IMR-90 (cell line): ENCODE measurements around the gene RAB11FIP3. TPM values are rescaled to one million over a fixed set of nuclear protein-coding genes. Genes with fewer than 3 reads are reported as not detected.

ENCODE experiments used
- ATAC-seq: fragments of 200-7000 bp; cut with Tn5 transposase; 2 replicates; pipeline ENCODE4 v1.9.1; 2020; ENCODE audit warnings: low read depth, mild to moderate bottlenecking, moderate library complexity
- BruUV-seq: library from RNA; stranded (reverse); fragments of 400-500 nt; replicated peaks from 2 replicates; lab custom pipeline; 2021; lab: Mats Ljungman, UMichigan
- CTCF ChIA-PET: fragments of 300-600 bp; formaldehyde crosslinking; extraction: SDS; loops from one replicate; lab custom pipeline; 2021; ENCODE audit warnings: antibody characterized with exemption; lab: Yijun Ruan, JAX
- POLR2A ChIA-PET: fragments of 300-600 bp; sonication (Branson Sonifier 250); formaldehyde crosslinking; loops from one replicate; lab custom pipeline; 2022; ENCODE audit warnings: antibody characterized with exemption; ENCODE audit not compliant: unreplicated experiment; lab: Charles Lee
- DNase-seq: peaks from one replicate; pipeline ENCODE4 v3.0.0; 2013
- H2AFZ ChIP-seq: replicated peaks from 2 replicates; pipeline ENCODE3; 2013; ENCODE audit warnings: low read length, mild to moderate bottlenecking; ENCODE audit not compliant: poor library complexity
- H2AK5ac ChIP-seq: 2 replicates; pipeline ENCODE4 v1.6.1; 2013; ENCODE audit warnings: low read depth, low read length, inconsistent platforms
- H2AK9ac ChIP-seq: replicated peaks from 2 replicates; pipeline ENCODE3; 2013; ENCODE audit warnings: mild to moderate bottlenecking, low read depth, low read length, moderate library complexity; ENCODE audit not compliant: poor library complexity
- H2BK120ac ChIP-seq: 2 replicates; pipeline ENCODE4 v1.6.1; 2013; ENCODE audit warnings: low read depth, low read length, inconsistent platforms
- H2BK15ac ChIP-seq: 3 replicates; pipeline ENCODE4 v1.6.1; 2013; ENCODE audit warnings: low read depth, low read length, inconsistent platforms
- H2BK20ac ChIP-seq: 2 replicates; pipeline ENCODE4 v1.6.1; 2013; ENCODE audit warnings: low read depth, mild to moderate bottlenecking, inconsistent platforms, low read length, moderate library complexity
- H2BK5ac ChIP-seq: 2 replicates; pipeline ENCODE4 v1.6.1; 2013; ENCODE audit warnings: mild to moderate bottlenecking, low read depth, low read length, inconsistent platforms; ENCODE audit not compliant: poor library complexity, severe bottlenecking
- H3K14ac ChIP-seq: replicated peaks from 2 replicates; pipeline ENCODE4 v1.6.1; 2013; ENCODE audit warnings: low read depth, low read length, inconsistent platforms
- H3K18ac ChIP-seq: 2 replicates; pipeline ENCODE4 v1.6.1; 2013; ENCODE audit warnings: low read depth, low read length, control low read depth
- H3K23ac ChIP-seq: 2 replicates; pipeline ENCODE4 v1.6.1; 2013; ENCODE audit warnings: low read depth, low read length, inconsistent platforms
- H3K27ac ChIP-seq: 2 replicates; pipeline ENCODE4 v1.5.1; 2013; ENCODE audit warnings: mild to moderate bottlenecking, control low read depth, low read length; ENCODE audit not compliant: insufficient read depth
- H3K27me3 ChIP-seq: 2 replicates; pipeline ENCODE4 v1.6.1; 2013; ENCODE audit warnings: low read length; ENCODE audit not compliant: control insufficient read depth, insufficient read depth
- H3K36me3 ChIP-seq: 2 replicates; pipeline ENCODE4 v1.6.1; 2013; ENCODE audit warnings: low read length, mixed read lengths; ENCODE audit not compliant: control insufficient read depth, insufficient read depth
- H3K4ac ChIP-seq: 2 replicates; pipeline ENCODE4 v1.6.1; 2013; ENCODE audit warnings: low read depth, low read length, inconsistent platforms
- H3K4me1 ChIP-seq: 2 replicates; pipeline ENCODE4 v1.6.1; 2013; ENCODE audit warnings: low read length, mixed read lengths; ENCODE audit not compliant: control insufficient read depth, insufficient read depth
- H3K4me2 ChIP-seq: 2 replicates; pipeline ENCODE4 v1.6.1; 2013; ENCODE audit warnings: low read depth, mild to moderate bottlenecking, control low read depth, low read length, moderate library complexity
- H3K4me3 ChIP-seq: 2 replicates; pipeline ENCODE4 v1.5.1; 2013; ENCODE audit warnings: low read depth, mild to moderate bottlenecking, control low read depth, low read length, moderate library complexity; ENCODE audit not compliant: insufficient read depth
- H3K56ac ChIP-seq: 2 replicates; pipeline ENCODE4 v1.6.1; 2013; ENCODE audit warnings: low read length, inconsistent platforms; ENCODE audit not compliant: insufficient read depth; ENCODE audit errors: extremely low read depth
- H3K79me1 ChIP-seq, 2 experiments: 2 replicates each; pipeline ENCODE4 v1.6.1; 2013; ENCODE audit warnings: low read length in 2 of 2, inconsistent platforms in 1 of 2, low read depth in 1 of 2
- H3K9ac ChIP-seq: 2 replicates; pipeline ENCODE4 v1.6.1; 2013; ENCODE audit warnings: low read depth, low read length, control low read depth
- H3K9me1 ChIP-seq: 2 replicates; pipeline ENCODE4 v1.6.1; 2013; ENCODE audit warnings: low read length, inconsistent platforms; ENCODE audit not compliant: insufficient read depth
- H3K9me3 ChIP-seq: 2 replicates; pipeline ENCODE4 v1.6.1; 2013; ENCODE audit warnings: low read length; ENCODE audit not compliant: control insufficient read depth, insufficient read depth
- H4K20me1 ChIP-seq: 2 replicates; pipeline ENCODE4 v1.6.1; 2013; ENCODE audit warnings: low read length, inconsistent platforms; ENCODE audit not compliant: insufficient read depth
- H4K5ac ChIP-seq: 2 replicates; pipeline ENCODE4 v1.6.1; 2013; ENCODE audit warnings: mild to moderate bottlenecking, low read depth, low read length, control low read depth
- H4K8ac ChIP-seq, 2 experiments: 2 replicates each; pipeline ENCODE4 v1.6.1; 2013; ENCODE audit warnings: low read depth in 2 of 2, low read length in 2 of 2, control low read depth in 1 of 2, inconsistent platforms in 1 of 2
- H4K91ac ChIP-seq: 2 replicates; pipeline ENCODE4 v1.6.1; 2013; ENCODE audit warnings: low read depth, low read length, inconsistent platforms; ENCODE audit not compliant: insufficient read depth
- BHLHE40 ChIP-seq: fragments of 150-350 bp; IDR thresholded peaks from 2 replicates; pipeline ENCODE4 v1.6.1; 2016; ENCODE audit warnings: mild to moderate bottlenecking, low read depth, low read length
- CHD1 ChIP-seq: IDR thresholded peaks from 2 replicates; pipeline ENCODE4 v1.6.1; 2012; ENCODE audit warnings: low read depth, low read length, improper control_type of control experiment
- FOS ChIP-seq: fragments of 150-350 bp; IDR thresholded peaks from 2 replicates; pipeline ENCODE4 v1.6.1; 2016; ENCODE audit warnings: low read depth, low read length
- MAZ ChIP-seq: IDR thresholded peaks from 2 replicates; pipeline ENCODE4 v1.6.1; 2012; ENCODE audit warnings: low read depth, mild to moderate bottlenecking, low read length, improper control_type of control experiment, moderate library complexity, borderline replicate concordance
- MXI1 ChIP-seq: IDR thresholded peaks from 2 replicates; pipeline ENCODE4 v1.6.1; 2012; ENCODE audit warnings: low read depth, mild to moderate bottlenecking, low read length, moderate library complexity, borderline replicate concordance
- POLR2A ChIP-seq: IDR thresholded peaks from 2 replicates; pipeline ENCODE4 v1.6.1; 2012; ENCODE audit warnings: mild to moderate bottlenecking, low read depth, low read length
- WGBS, 2 experiments: methylation state at CpG; one replicate each; pipeline versions ENCODE4 v1.1.5 to v1.1.7; 2013; ENCODE audit warnings: missing lambda C conversion rate in 2 of 2; ENCODE audit not compliant: insufficient read length in 1 of 2; ENCODE audit errors: extremely low coverage in 2 of 2; 5-methylcytosine and 5-hydroxymethylcytosine counted together
- dilution Hi-C: fragments of 300-500 bp; cut with HindIII; formaldehyde crosslinking; loops from one replicate; pipeline ENCODE4 v1.14.3; 2018; ENCODE audit warnings: low sequenced_read_pairs; ENCODE audit not compliant: unreplicated experiment
- in situ Hi-C: fragments of 300-500 bp; cut with MboI; formaldehyde crosslinking; loops from 3 replicates; pipeline ENCODE4 v1.14.3; 2019; ENCODE audit warnings: low sequenced_read_pairs, inconsistent platforms, mixed read lengths
- intact Hi-C: fragments of 100-400 bp; cut with micrococcal nuclease; formaldehyde crosslinking; loops from 2 replicates; pipeline ENCODE4 v1.10.0; 2022
- polyA plus RNA-seq, 3 experiments: library from polyadenylated mRNA; depleted of rRNA; stranded (reverse); fragments of >200 nt; gene quantifications; 2 replicates each; pipeline ENCODE4 v1.2.3, GENCODE V29; 2012; ENCODE audit warnings: low replicate concordance in 1 of 3
- total RNA-seq: library from RNA; depleted of rRNA; stranded (reverse); fragments of >200 nt; gene quantifications from 2 replicates; pipeline ENCODE4 v1.2.3, GENCODE V29; 2012

RAB11FIP3 gene
- total and polyA plus RNA-seq, 2 of the 4 experiments (the other 2 are of a cell fraction) = 7.5 to 22.5 TPM

GRCh38 chr16:527015-527903 lies 101.8 kb downstream of the RAB11FIP3 start, which contains the start of gene CAPN15:
CAPN15 (plus strand) TSS chr16:527712; CDS start chr16:546839, 19,127 bp downstream.
- Histone ChIP-seq H4K5ac (peak within 1 kb of the TSS; percentile 69), H2BK5ac (peak within 1 kb of the TSS; percentile 95), H4K91ac (peak within 1 kb of the TSS; percentile 88), H2BK15ac (no peak within 1 kb of the TSS; the same call in 2 of the 3 replicates), H3K9me1 (peaks cover 3% of the 10 kb centered on the region; the same call in 1 of the 2 replicates), H3K79me1 (peaks cover 8 to 69% of the 10 kb centered on the region in 2 experiments; a peak in 2 of 4 replicates), H2AK9ac (peak within 1 kb of the TSS; percentile 100), H3K27ac (peak within 1 kb of the TSS; percentile 98), H2AK5ac (peak within 1 kb of the TSS; percentile 91), H3K36me3 (peaks cover 8% of the 10 kb centered on the region; the same call in 1 of the 2 replicates), H2BK120ac (peak within 1 kb of the TSS; percentile 74), H3K9ac (peak within 1 kb of the TSS; percentile 87), H2BK20ac (no peak within 1 kb of the TSS), H3K4me2 (peak within 1 kb of the TSS; percentile 98), H3K4me3 (peak within 1 kb of the TSS; percentile 89), H3K9me3 (no peaks in the 10 kb centered on the region), H4K8ac (peak within 1 kb of the TSS; percentile 76 to 87), H3K14ac (peak within 1 kb of the TSS; percentile 94), H3K27me3 (no peaks in the 10 kb centered on the region), H3K4me1 (peaks cover 21% of the 10 kb centered on the region), H2AFZ (peak within 1 kb of the TSS; percentile 95), H3K56ac (peak within 1 kb of the TSS; percentile 63), H3K4ac (peak within 1 kb of the TSS; percentile 94), H4K20me1 (peaks cover 75% of the 10 kb centered on the region), H3K18ac (peak within 1 kb of the TSS; percentile 79), H3K23ac (peak within 1 kb of the TSS; percentile 87)
- dilution Hi-C loops (no loop called here), in situ Hi-C loops (no loop called here), intact Hi-C loops (loop anchor here (2.0 to 5.0 kb wide), 3 partner anchors 102 to 125 kb away; partner anchors contain the start of genes DECR2, METTL26 and RAB11FIP3)
- peak; percentile 79 for DNase-seq
- TF ChIP-seq MAZ (peak; percentile 69; the same call in 1 of the 2 replicates), CHD1 (no peak), POLR2A (peak; percentile 71), MXI1 (peak; percentile 40; the same call in 1 of the 2 replicates), BHLHE40 (no peak), FOS (no peak)
- BruUV-seq = no TSS peak
- ChIA-PET POLR2A (interaction anchor here (0.6 kb wide), 1 partner anchor 201 kb away, joined by 9 read pairs; no protein-coding TSS in a partner anchor), CTCF (no interaction called here)
- 1% methylated on average over 83 of the region's 129 CpGs; no CpG with 5 or more reads in 1 of the 2 experiments for WGBS, 2 experiments
- ATAC-seq = peak; percentile 79
